Measurements from ENCODE around the gene ZHX3. TPM values are rescaled to one million over a fixed set of nuclear protein-coding genes. Genes with fewer than 3 reads are reported as not detected.

Gene ZHX3
- total and polyA plus RNA-seq, 2 of the 13 experiments (the other 11 are each of a cell fraction or from before 2014, with no cell fraction given): 8.4 to 11.7 TPM

DNA sequence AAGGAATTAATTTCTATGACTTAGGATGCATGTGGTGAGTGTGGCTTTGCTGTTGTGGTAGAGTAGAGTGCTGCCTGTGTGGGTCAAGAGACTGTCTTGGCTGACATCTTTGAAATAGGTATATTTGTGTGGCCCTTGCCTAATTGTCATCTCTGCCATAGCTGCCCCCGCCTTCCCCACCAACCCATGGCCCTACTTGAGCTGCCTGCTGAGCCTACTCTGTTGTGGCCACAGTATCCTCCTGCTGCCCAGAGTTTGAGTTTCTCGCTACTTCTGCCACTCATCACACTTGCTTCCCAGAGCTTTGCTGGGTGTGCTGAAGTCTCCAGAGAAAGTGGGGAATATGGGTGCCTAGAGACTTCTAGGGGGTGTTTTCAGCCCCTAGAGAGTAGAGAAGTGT lies 172.2 kb downstream of the ZHX3 start:
- H3K27me3 ChIP-seq (ENCODE audit: control insufficient read depth in 1 of 2, insufficient read depth in 2 of 2, low read length in 2 of 2): no peaks in the 10 kb centered on the region
- peaks cover 98% of the 10 kb centered on the region for H3K79me2 ChIP-seq (ENCODE audit: insufficient read depth, low read length)
- peaks cover 49% of the 10 kb centered on the region for H4K20me1 ChIP-seq (ENCODE audit: insufficient read depth, low read length)
- CTCF ChIA-PET (ENCODE audit: low intra/inter-chr PET ratio, low total read pairs): no interaction called here
- no peaks in the 10 kb centered on the region for H3K9me3 ChIP-seq (ENCODE audit: low read length)
- H3K27ac ChIP-seq (ENCODE audit: extremely low read length, insufficient read depth, low read length): no peak overlapping the region
- DNase-seq (ENCODE audit: low spot score) (no peak), ATAC-seq (no peak), FAIRE-seq (no peak)
- H3K4me2 ChIP-seq (ENCODE audit: low read depth, low read length): no peak overlapping the region
- no peak overlapping the region for H3K4me3 ChIP-seq (replicated peaks in 1 of 3; ENCODE audit: insufficient read depth in 1 of 3, low read depth in 2 of 3, low read length in 3 of 3)
- intact Hi-C loops (cut with micrococcal nuclease; ENCODE audit: unreplicated experiment) (no loop called here), in situ Hi-C loops (cut with HindIII; ENCODE audit: extremely low pct_ligation_motif_present, low pct_unique_long_range_greater_than_20kb) (no loop called here)
- H3K9ac ChIP-seq (ENCODE audit: insufficient read depth, low read depth, low read length): no peak overlapping the region
- no TSS peak for BruUV-seq (replicated peaks)
- POLR2A ChIA-PET: interaction anchor here (3.9 kb wide), 1 partner anchor 9 kb away, joined by 13 read pairs; no protein-coding TSS in a partner anchor
- peaks cover 72% of the 10 kb centered on the region for H3K4me1 ChIP-seq (ENCODE audit: insufficient read depth, low read length)
- 97% methylated on average over 2 of the region's 2 CpGs for WGBS (ENCODE audit: low lambda C conversion rate)
- H3K36me3 ChIP-seq (replicated peaks in 1 of 2; ENCODE audit: control insufficient read depth in 1 of 2, insufficient read depth in 2 of 2, low read length in 2 of 2): peaks cover 9 to 21% of the 10 kb centered on the region in 2 experiments
- H2AFZ ChIP-seq (ENCODE audit: low read length): no peak overlapping the region
- TF ChIP-seq, protein P1, sequence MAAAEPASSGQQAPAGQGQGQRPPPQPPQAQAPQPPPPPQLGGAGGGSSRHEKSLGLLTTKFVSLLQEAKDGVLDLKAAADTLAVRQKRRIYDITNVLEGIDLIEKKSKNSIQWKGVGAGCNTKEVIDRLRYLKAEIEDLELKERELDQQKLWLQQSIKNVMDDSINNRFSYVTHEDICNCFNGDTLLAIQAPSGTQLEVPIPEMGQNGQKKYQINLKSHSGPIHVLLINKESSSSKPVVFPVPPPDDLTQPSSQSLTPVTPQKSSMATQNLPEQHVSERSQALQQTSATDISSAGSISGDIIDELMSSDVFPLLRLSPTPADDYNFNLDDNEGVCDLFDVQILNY (CRISPR knock-in tag; conservative IDR thresholded peaks at IDR 0.05): no peak
- TF ChIP-seq ZNF232 (CRISPR knock-in tag; IDR thresholded peaks at IDR 0.05; ENCODE audit: borderline replicate concordance): no peak
- TF ChIP-seq ZNF230 (CRISPR knock-in tag; IDR thresholded peaks at IDR 0.05): no peak
- TF ChIP-seq MIXL1 (CRISPR knock-in tag; IDR thresholded peaks at IDR 0.05): no peak
- TF ChIP-seq PPARG (CRISPR knock-in tag; conservative IDR thresholded peaks at IDR 0.05): no peak
- no peak for TF ChIP-seq TCF7L2 (IDR thresholded peaks at IDR 0.05; ENCODE audit: low read depth, low read length)
- TF ChIP-seq FOXP1 (IDR thresholded peaks at IDR 0.05): no peak
- no peak for TF ChIP-seq FOXP1 (CRISPR knock-in tag; IDR thresholded peaks at IDR 0.05)
- TF ChIP-seq MIER3 (CRISPR knock-in tag; IDR thresholded peaks at IDR 0.05; ENCODE audit: borderline replicate concordance): no peak
- TF ChIP-seq MTA3 (CRISPR knock-in tag; IDR thresholded peaks at IDR 0.05): no peak
- no peak for TF ChIP-seq TMF1 (CRISPR knock-in tag; IDR thresholded peaks at IDR 0.05; ENCODE audit: low read depth)
- TF ChIP-seq, protein P2, sequence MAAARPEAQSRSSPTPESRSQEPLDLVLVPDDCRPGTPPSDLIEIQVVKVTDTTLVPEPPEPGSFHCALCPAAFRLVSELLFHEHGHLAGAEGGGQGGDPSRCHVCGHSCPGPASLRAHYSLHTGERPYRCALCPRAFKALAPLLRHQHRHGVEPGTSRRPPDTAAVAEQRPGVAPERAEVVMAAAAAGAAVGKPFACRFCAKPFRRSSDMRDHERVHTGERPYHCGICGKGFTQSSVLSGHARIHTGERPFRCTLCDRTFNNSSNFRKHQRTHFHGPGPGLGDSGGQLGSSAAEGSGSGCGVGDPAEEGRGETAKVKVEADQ (CRISPR knock-in tag; IDR thresholded peaks at IDR 0.05; ENCODE audit: borderline replicate concordance): no peak
- no peak for TF ChIP-seq NCOA1 (CRISPR knock-in tag; IDR thresholded peaks at IDR 0.05)
- TF ChIP-seq, protein P3, sequence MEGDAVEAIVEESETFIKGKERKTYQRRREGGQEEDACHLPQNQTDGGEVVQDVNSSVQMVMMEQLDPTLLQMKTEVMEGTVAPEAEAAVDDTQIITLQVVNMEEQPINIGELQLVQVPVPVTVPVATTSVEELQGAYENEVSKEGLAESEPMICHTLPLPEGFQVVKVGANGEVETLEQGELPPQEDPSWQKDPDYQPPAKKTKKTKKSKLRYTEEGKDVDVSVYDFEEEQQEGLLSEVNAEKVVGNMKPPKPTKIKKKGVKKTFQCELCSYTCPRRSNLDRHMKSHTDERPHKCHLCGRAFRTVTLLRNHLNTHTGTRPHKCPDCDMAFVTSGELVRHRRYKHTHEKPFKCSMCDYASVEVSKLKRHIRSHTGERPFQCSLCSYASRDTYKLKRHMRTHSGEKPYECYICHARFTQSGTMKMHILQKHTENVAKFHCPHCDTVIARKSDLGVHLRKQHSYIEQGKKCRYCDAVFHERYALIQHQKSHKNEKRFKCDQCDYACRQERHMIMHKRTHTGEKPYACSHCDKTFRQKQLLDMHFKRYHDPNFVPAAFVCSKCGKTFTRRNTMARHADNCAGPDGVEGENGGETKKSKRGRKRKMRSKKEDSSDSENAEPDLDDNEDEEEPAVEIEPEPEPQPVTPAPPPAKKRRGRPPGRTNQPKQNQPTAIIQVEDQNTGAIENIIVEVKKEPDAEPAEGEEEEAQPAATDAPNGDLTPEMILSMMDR (CRISPR knock-in tag; IDR thresholded peaks at IDR 0.05): no peak
- no peak for TF ChIP-seq CERS6 (CRISPR knock-in tag; IDR thresholded peaks at IDR 0.05)
- TF ChIP-seq, protein P4, sequence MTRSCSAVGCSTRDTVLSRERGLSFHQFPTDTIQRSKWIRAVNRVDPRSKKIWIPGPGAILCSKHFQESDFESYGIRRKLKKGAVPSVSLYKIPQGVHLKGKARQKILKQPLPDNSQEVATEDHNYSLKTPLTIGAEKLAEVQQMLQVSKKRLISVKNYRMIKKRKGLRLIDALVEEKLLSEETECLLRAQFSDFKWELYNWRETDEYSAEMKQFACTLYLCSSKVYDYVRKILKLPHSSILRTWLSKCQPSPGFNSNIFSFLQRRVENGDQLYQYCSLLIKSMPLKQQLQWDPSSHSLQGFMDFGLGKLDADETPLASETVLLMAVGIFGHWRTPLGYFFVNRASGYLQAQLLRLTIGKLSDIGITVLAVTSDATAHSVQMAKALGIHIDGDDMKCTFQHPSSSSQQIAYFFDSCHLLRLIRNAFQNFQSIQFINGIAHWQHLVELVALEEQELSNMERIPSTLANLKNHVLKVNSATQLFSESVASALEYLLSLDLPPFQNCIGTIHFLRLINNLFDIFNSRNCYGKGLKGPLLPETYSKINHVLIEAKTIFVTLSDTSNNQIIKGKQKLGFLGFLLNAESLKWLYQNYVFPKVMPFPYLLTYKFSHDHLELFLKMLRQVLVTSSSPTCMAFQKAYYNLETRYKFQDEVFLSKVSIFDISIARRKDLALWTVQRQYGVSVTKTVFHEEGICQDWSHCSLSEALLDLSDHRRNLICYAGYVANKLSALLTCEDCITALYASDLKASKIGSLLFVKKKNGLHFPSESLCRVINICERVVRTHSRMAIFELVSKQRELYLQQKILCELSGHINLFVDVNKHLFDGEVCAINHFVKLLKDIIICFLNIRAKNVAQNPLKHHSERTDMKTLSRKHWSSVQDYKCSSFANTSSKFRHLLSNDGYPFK (CRISPR knock-in tag; IDR thresholded peaks at IDR 0.05; ENCODE audit: borderline replicate concordance): no peak
- TF ChIP-seq ZNF30 (CRISPR knock-in tag; IDR thresholded peaks at IDR 0.05): no peak
